ENCODE data around the gene OR2V2.
"Not testable (repeated sequence)": the region's sequence is repeated elsewhere in the genome, so short reads cannot be mapped to it uniquely, and the experiment has no call there.

The OR2V2 gene

DNA sequence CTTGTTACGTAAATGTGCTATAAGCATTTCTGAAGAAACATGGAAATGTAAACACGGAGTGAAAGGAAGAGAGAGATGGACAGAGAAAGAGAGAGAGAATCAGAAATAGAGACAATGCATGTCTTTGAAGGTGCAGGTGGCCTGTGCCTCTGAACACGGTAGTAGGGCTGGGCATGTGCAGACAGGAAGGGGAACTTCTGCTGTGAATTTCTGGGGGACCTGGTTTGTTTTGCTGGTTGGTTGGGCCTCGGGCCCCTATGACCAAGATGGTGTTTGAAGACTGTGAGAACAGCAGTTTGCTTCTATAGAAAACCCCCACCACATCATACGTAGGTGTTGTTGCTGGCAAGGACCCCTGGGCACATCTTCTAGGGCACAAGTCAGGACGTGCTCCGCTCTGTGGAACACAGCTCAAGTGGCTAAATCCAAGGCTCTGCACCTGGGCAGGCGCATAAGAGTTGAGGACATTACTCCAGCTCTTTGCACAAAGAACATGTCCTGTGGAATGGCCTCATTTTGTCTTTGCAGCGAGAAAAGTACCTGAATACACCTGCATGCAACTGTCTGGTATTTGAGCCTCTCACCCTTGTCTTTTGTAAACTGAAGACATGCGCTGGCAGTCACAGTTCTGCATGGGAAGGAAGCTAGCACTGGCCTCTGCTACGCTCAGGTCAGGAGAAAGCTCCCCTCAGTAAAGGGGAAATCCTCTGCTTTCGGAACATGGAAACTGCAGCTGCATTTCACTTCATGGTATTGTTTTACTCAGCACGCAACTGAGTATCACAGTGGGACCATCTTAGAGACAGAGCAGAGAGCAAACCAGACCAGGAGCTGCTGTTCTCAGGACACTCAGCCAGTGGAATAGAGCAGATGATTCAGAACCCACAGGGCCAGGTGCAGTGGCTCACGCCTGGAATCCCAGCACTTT, 2.7 kb downstream of the OR2V2 start:
- H3K9me3 ChIP-seq (ENCODE audit: control insufficient read depth, insufficient read depth, low read depth, low read length), result peaks cover 9% of the 10 kb centered on the region
- no peak overlapping the region for H3K9ac ChIP-seq (ENCODE audit: low read length)
- H3K27me3 ChIP-seq (ENCODE audit: control insufficient read depth, insufficient read depth, low read length), result peaks cover 5% of the 10 kb centered on the region; the same call in 1 of the 2 replicates
- H3K4me1 ChIP-seq (ENCODE audit: control insufficient read depth, insufficient read depth, low read length), result no peaks in the 10 kb centered on the region
- H3K27ac ChIP-seq (ENCODE audit: low read depth, low read length), result no peak overlapping the region
- H3K4me3 ChIP-seq (ENCODE audit: low read depth, low read length), result no peak overlapping the region
- H3K36me3 ChIP-seq (ENCODE audit: control insufficient read depth, insufficient read depth, low read length), result no peaks in the 10 kb centered on the region

DNA sequence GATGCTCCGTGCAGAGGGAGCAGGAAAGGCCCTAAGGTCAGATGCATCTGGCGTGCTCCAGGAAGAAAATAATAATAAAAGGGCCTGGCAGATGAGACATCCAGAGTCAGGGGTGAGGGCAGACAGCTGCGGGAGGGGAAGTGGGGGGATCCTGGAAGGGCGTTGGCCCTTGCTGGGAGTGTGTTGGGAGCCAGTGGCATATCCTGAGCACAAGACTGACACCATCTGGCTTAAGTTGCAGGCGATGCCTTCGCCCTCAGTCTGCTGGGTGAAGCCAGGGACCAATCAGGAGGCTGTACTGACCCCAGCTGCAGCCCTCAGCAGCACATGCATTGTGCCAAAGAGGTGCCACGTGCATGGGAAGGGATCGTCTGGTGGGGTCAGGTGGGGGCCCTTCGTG, 3.8 kb downstream of the OR2V2 start:
- no peak overlapping the region for H3K4me3 ChIP-seq (ENCODE audit: low read depth, low read length)
- no peak overlapping the region for H3K9ac ChIP-seq (ENCODE audit: low read length)
- no peaks in the 10 kb centered on the region; the same call in 1 of the 2 replicates for H3K9me3 ChIP-seq (ENCODE audit: control insufficient read depth, insufficient read depth, low read depth, low read length)
- no peaks in the 10 kb centered on the region for H3K4me1 ChIP-seq (ENCODE audit: control insufficient read depth, insufficient read depth, low read length)
- no peak overlapping the region for H3K27ac ChIP-seq (ENCODE audit: low read depth, low read length)
- H3K27me3 ChIP-seq (ENCODE audit: control insufficient read depth, insufficient read depth, low read length), result peaks cover 9% of the 10 kb centered on the region; the same call in 1 of the 2 replicates
- H3K36me3 ChIP-seq (ENCODE audit: control insufficient read depth, insufficient read depth, low read length), result no peaks in the 10 kb centered on the region

DNA sequence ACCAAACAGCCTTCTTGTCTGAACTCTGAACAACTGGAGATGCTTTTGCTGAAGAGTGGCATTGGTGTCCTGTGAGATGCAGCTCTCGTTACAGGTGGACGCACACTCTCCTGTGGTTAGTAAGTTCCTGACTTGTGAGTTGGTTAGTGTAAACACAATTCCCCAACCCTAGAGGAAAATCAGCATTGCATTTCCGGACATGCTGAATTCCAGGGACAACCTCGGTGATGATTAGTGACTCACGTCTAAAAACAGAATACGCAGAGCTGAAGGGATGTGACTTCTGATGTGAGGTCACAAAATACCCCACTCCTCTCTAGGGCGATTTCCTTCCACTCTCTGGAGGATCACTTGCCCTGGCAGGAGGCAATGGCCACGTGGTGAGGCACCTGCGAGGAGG, 5.0 kb downstream of the OR2V2 start:
- Histone ChIP-seq H3K27me3 (ENCODE audit: control insufficient read depth, insufficient read depth, low read length) (peaks cover 19% of the 10 kb centered on the region; the same call in 1 of the 2 replicates), H3K4me1 (ENCODE audit: control insufficient read depth, insufficient read depth, low read length) (no peaks in the 10 kb centered on the region), H3K36me3 (ENCODE audit: control insufficient read depth, insufficient read depth, low read length) (no peaks in the 10 kb centered on the region), H3K9me3 (ENCODE audit: control insufficient read depth, insufficient read depth, low read depth, low read length) (no peaks in the 10 kb centered on the region; the same call in 1 of the 2 replicates), H3K9ac (ENCODE audit: low read length) (no peak overlapping the region), H3K27ac (ENCODE audit: low read depth, low read length) (no peak overlapping the region), H3K4me3 (ENCODE audit: low read depth, low read length) (no peak overlapping the region)

DNA sequence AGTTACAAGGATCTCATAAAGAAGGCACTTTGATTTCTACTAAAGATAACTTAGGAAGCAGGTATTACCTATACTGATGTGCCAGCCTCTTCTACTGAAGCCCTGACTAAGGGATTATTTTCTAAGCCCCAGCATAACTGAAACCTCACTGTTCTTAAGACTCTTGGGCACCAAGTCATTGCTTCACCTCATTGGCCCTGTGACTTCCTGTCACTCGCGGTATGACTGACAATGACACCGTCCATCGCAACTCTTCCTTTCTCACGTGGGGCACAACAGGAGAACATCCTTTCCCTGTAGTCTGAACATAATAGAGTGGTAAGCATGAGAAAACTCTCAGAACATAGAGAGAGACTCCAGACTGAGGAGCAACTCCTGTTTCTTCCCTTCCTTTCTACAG, 6.4 kb downstream of the OR2V2 start:
- Histone ChIP-seq H3K4me1 (ENCODE audit: control insufficient read depth, insufficient read depth, low read length) (no peaks in the 10 kb centered on the region), H3K4me3 (ENCODE audit: low read depth, low read length) (no peak overlapping the region), H3K36me3 (ENCODE audit: control insufficient read depth, insufficient read depth, low read length) (no peaks in the 10 kb centered on the region), H3K9me3 (ENCODE audit: control insufficient read depth, insufficient read depth, low read depth, low read length) (no peaks in the 10 kb centered on the region; the same call in 1 of the 2 replicates), H3K9ac (ENCODE audit: low read length) (no peak overlapping the region), H3K27me3 (ENCODE audit: control insufficient read depth, insufficient read depth, low read length) (peaks cover 14% of the 10 kb centered on the region; the same call in 1 of the 2 replicates), H3K27ac (ENCODE audit: low read depth, low read length) (no peak overlapping the region)

DNA sequence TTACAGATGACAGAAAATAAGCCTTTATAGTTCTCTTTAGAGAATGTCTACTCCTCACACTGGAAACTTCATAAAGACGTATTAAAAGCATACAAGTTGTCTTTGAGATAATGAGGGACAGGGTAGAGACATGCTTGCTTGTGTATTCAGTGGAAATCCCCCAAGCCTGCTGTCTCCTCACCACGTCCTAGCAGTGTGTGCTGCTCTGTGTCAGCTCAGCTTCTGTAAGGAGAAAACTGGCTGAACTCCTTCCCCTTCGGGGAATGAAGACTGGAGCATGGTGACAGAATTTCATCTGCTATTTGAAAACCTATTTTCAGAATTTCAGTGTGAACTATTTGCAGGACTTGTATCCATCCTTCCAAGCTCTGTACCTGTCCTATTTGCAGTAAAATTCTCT, 9.4 kb downstream of the OR2V2 start:
- Histone ChIP-seq H3K4me1 (ENCODE audit: control insufficient read depth, insufficient read depth, low read length) (peaks cover 12% of the 10 kb centered on the region), H3K9ac (ENCODE audit: low read length) (no peak overlapping the region), H3K27me3 (ENCODE audit: control insufficient read depth, insufficient read depth, low read length) (peaks cover 17% of the 10 kb centered on the region; the same call in 1 of the 2 replicates), H3K4me3 (ENCODE audit: low read depth, low read length) (no peak overlapping the region), H3K27ac (ENCODE audit: low read depth, low read length) (no peak overlapping the region), H3K9me3 (ENCODE audit: control insufficient read depth, insufficient read depth, low read depth, low read length) (no peaks in the 10 kb centered on the region; the same call in 1 of the 2 replicates), H3K36me3 (ENCODE audit: control insufficient read depth, insufficient read depth, low read length) (no peaks in the 10 kb centered on the region)

DNA sequence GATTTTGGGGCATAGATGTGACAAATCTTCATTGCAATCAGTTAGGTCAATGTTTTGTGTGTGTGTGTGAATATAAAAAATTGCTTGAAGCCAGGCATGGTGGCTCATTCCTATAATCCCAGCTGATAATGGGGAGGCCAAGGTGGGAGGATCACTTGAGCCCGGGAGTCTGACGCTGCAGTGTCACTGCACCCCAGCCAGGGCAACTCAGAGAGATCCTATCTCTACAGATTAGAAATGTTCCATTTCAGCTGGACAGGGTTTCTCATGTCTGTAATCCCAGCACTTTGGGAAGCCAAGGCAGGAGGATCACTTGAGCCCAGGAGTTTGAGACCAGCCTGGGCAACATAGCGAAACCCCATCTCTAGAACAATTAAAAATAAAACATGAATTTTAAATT, 11.5 kb downstream of the OR2V2 start:
- Histone ChIP-seq H3K27ac (ENCODE audit: low read depth, low read length) (no peak overlapping the region), H3K4me1 (ENCODE audit: control insufficient read depth, insufficient read depth, low read length) (peaks cover 12% of the 10 kb centered on the region), H3K9ac (ENCODE audit: low read length) (no peak overlapping the region), H3K9me3 (ENCODE audit: control insufficient read depth, insufficient read depth, low read depth, low read length) (no peaks in the 10 kb centered on the region; the same call in 1 of the 2 replicates), H3K4me3 (ENCODE audit: low read depth, low read length) (no peak overlapping the region), H3K36me3 (ENCODE audit: control insufficient read depth, insufficient read depth, low read length) (no peaks in the 10 kb centered on the region), H3K27me3 (ENCODE audit: control insufficient read depth, insufficient read depth, low read length) (peaks cover 28% of the 10 kb centered on the region)

DNA sequence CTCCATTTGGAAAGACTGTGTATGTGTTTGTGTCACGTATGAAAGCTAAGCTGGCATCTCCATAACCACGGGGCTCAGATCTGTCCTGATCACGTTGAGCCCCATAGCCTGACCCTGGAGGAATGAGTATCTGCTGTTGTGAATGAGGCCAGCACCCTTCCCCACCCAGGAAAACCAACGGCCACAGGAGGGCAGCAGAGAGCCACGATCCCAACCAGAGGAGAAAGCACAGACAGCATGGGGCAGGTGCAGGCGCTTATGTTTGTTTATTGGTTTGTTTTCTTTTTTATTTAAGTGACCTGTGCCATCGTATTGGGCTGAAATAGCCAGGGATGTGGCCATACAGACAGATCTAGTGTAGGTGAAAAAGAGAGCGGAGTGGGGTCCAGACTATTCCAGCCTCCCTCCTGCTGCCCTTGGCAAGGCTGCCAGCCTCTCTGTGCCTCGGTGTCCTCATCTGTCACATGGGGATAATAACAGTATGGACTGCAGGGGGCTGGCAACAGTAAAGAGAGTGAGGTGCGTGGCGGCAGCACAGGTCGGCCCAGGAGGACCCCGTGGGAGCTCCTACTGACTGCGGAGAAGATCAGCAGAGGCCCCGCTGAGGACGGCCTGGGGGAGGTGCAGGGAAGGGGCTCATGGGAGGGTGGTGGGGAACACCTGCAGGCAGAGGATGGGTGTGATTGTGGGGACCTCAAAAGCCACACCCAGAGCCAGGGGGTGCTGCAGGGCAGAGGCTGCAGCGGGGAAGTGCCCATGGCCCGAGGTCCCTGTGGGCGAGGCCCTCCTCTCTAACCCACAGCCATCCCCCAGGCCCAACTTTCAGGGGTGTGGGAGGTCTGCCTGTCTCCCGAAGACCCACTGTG, 12.1 kb downstream of the OR2V2 start:
- Histone ChIP-seq H3K4me1 (ENCODE audit: control insufficient read depth, insufficient read depth, low read length) (peaks cover 12% of the 10 kb centered on the region), H3K27ac (ENCODE audit: low read depth, low read length) (no peak overlapping the region), H3K9ac (ENCODE audit: low read length) (no peak overlapping the region), H3K9me3 (ENCODE audit: control insufficient read depth, insufficient read depth, low read depth, low read length) (no peaks in the 10 kb centered on the region; the same call in 1 of the 2 replicates), H3K27me3 (ENCODE audit: control insufficient read depth, insufficient read depth, low read length) (peaks cover 28% of the 10 kb centered on the region), H3K4me3 (ENCODE audit: low read depth, low read length) (no peak overlapping the region), H3K36me3 (ENCODE audit: control insufficient read depth, insufficient read depth, low read length) (no peaks in the 10 kb centered on the region)

DNA sequence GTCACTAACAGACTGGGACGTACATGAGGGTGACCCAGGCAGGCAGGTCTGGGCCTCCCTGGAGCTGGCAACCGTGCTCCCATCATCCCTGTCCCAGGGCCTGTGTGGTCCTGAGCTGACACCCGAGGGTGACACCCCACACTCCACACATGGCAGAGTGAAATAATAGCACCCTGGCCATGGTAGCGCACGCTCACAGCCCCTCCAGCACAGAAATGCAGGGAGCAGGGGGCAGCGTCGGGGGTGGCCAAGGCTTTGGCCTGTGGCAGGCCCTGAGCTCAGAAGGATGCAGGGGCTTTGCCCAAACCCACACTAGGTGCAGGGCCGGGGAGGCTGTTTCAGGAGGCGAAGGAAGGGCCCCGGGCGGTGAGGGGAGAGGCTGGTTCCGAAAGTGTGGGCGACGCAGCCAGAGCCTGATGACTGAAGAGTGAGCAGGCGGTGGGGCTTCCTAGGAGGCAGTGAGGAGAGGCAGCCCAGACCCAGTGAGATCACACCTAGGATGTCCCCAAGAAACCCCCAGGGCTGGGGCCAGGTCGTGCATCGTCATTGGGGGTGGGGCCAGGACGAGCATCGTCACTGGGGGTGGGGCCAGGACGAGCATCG, 12.9 kb downstream of the OR2V2 start:
- peak overlapping the region; percentile 60 for H3K9ac ChIP-seq (ENCODE audit: low read length)
- H3K4me1 ChIP-seq (ENCODE audit: control insufficient read depth, insufficient read depth, low read length), result peaks cover 12% of the 10 kb centered on the region
- H3K4me3 ChIP-seq (ENCODE audit: low read depth, low read length), result peak overlapping the region; percentile 57
- peak overlapping the region; percentile 89 for H3K27ac ChIP-seq (ENCODE audit: low read depth, low read length)
- no peaks in the 10 kb centered on the region for H3K36me3 ChIP-seq (ENCODE audit: control insufficient read depth, insufficient read depth, low read length)
- peaks cover 27% of the 10 kb centered on the region for H3K27me3 ChIP-seq (ENCODE audit: control insufficient read depth, insufficient read depth, low read length)
- no peaks in the 10 kb centered on the region for H3K9me3 ChIP-seq (ENCODE audit: control insufficient read depth, insufficient read depth, low read depth, low read length)

DNA sequence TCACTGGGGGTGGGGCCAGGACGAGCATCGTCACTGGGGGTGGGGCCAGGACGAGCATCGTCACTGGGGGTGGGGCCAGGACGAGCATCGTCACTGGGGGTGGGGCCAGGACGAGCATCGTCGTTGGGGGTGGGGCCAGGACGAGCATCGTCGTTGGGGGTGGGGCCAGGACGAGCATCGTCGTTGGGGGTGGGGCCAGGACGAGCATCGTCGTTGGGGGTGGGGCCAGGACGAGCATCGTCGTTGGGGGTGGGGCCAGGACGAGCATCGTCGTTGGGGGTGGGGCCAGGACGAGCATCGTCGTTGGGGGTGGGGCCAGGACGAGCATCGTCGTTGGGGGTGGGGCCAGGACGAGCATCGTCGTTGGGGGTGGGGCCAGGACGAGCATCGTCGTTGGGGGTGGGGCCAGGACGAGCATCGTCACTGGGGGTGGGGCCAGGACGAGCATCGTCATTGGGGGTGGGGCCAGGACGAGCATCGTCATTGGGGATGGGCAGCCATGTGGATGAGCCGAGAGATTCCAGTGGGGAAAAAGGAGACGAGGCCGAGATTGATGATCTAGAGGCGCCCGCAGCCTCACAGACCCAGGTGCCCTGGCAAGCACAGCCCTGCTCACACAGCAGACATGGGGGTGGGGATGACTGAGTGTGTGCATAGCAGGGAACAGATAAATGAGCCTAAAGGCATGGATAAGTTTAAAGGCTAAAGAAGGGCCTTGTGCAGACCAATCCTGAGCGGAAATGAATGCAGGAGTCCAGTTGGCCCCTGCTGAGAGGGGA, 13.6 kb downstream of the OR2V2 start:
- H3K9me3 ChIP-seq (ENCODE audit: control insufficient read depth, insufficient read depth, low read depth, low read length); H3K27ac ChIP-seq (ENCODE audit: low read depth, low read length): not testable (repeated sequence)

DNA sequence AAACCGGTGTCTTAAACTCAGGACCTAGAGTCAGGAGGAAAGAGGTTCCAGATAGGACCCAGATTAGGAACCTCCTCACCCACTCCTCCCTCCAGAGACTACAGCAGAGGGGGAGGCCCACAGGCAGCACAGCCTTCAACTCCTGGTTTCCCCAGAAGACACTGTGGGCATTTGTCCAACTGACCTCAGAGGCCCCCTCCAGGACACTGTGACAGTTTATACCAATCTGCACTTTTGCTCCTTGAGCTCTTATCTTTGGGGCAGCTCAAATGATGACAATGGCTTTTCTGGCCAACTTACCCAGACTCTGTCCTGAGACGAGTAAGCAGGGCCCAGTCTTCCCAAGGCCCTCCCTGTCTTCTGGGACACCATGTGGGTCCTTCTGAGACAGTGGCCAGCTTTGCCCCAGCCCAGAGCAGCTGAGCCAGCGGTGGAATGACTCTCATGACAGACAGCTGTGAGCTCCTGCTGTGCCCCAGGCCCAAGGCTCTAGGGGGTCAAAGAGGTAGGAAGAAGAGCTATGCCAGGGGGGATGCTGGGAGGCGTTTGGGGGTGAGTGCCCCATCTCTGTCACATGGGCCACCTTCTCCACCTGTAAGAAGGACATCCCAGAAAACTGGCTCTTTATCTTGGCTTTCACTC, 14.3 kb downstream of the OR2V2 start:
- no peaks in the 10 kb centered on the region for H3K9me3 ChIP-seq (ENCODE audit: control insufficient read depth, insufficient read depth, low read depth, low read length)
- H3K36me3 ChIP-seq (ENCODE audit: control insufficient read depth, insufficient read depth, low read length), result no peaks in the 10 kb centered on the region
- no peak overlapping the region; the same call in 1 of the 2 replicates for H3K27ac ChIP-seq (ENCODE audit: low read depth, low read length)
- peaks cover 12% of the 10 kb centered on the region for H3K4me1 ChIP-seq (ENCODE audit: control insufficient read depth, insufficient read depth, low read length)
- H3K9ac ChIP-seq (ENCODE audit: low read length), result peak overlapping the region; percentile 12
- peak overlapping the region; percentile 32; the same call in 1 of the 2 replicates for H3K4me3 ChIP-seq (ENCODE audit: low read depth, low read length)
- H3K27me3 ChIP-seq (ENCODE audit: control insufficient read depth, insufficient read depth, low read length), result peaks cover 19% of the 10 kb centered on the region

More for the DNA sequence above, 13.6 kb downstream of the OR2V2 start:
- H3K4me1 ChIP-seq (ENCODE audit: control insufficient read depth, insufficient read depth, low read length), result peaks cover 12% of the 10 kb centered on the region
- H3K36me3 ChIP-seq (ENCODE audit: control insufficient read depth, insufficient read depth, low read length), result not testable (repeated sequence)
- peak overlapping the region; percentile 32 for H3K4me3 ChIP-seq (ENCODE audit: low read depth, low read length)
- peaks cover 25% of the 10 kb centered on the region for H3K27me3 ChIP-seq (ENCODE audit: control insufficient read depth, insufficient read depth, low read length)
- peak overlapping the region; percentile 12 for H3K9ac ChIP-seq (ENCODE audit: low read length)

Measured in HUES6 (cell line).